Hepatocyte (in vitro differentiated cells): ENCODE results near the gene SH3RF3.

Source experiments
- EZH2 ChIP-seq: fragments of 200-600 bp; sonication (generic); IDR thresholded peaks from 2 replicates; pipeline ENCODE4 v1.6.1; 2016; ENCODE audit warnings: antibody characterized with exemption, mild to moderate bottlenecking, borderline replicate concordance
- EZH2phosphoT487 ChIP-seq: fragments of 200-600 bp; sonication (generic); IDR thresholded peaks from one replicate; pipeline ENCODE4 v1.6.1; 2018; ENCODE audit warnings: antibody characterized with exemption, mild to moderate bottlenecking, low read depth, moderate library complexity; ENCODE audit not compliant: unreplicated experiment, severe bottlenecking
- TF ChIP-seq, protein P1 (sequence below): fragments of 200-600 bp; sonication (generic); IDR thresholded peaks from 2 replicates; pipeline ENCODE4 v1.5.1; 2016; ENCODE audit warnings: antibody characterized with exemption, mild to moderate bottlenecking; ENCODE audit not compliant: poor library complexity

DNA sequence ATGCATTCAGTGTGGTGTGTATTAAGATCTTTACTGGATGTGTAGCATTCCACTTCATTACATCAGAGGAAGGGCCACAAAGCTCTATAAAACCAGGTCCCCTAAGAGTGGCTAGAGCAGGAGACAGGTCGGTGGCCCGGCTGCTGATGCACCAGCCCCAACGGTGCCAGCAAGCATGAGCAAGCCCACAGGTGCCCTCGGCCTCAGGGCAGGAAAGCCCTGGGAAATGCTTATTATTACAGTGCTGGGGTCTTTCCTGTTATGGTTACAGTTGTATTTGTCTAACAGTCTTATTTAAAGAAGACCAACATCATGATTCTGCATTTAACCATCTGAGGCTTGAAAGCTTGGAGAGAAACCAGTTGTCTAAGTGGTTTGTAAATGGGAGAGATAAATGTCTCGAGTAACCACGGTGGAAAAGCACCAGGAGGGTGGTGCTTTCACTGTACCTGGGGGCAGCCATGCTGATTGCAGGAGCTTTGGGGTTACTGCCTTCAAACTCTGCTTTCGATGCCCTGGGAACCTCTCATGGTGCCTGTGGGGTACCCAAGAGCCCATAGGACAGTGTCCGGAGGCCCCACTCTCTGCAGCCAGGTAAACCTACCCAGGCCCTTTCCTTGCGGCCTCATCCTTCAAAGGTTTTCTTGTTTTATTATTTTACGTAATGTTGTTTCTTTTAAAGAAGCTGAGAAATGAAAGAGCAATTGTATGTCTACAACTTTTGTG lies 133.1 kb downstream of the SH3RF3 start:
- TF ChIP-seq, protein P1, sequence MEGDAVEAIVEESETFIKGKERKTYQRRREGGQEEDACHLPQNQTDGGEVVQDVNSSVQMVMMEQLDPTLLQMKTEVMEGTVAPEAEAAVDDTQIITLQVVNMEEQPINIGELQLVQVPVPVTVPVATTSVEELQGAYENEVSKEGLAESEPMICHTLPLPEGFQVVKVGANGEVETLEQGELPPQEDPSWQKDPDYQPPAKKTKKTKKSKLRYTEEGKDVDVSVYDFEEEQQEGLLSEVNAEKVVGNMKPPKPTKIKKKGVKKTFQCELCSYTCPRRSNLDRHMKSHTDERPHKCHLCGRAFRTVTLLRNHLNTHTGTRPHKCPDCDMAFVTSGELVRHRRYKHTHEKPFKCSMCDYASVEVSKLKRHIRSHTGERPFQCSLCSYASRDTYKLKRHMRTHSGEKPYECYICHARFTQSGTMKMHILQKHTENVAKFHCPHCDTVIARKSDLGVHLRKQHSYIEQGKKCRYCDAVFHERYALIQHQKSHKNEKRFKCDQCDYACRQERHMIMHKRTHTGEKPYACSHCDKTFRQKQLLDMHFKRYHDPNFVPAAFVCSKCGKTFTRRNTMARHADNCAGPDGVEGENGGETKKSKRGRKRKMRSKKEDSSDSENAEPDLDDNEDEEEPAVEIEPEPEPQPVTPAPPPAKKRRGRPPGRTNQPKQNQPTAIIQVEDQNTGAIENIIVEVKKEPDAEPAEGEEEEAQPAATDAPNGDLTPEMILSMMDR: no peak
- no peak for TF ChIP-seq EZH2
- TF ChIP-seq EZH2phosphoT487: no peak
